HEK293T (cell line): ENCODE data around the gene ASB18.

Source experiments
- ELF4 ChIP-seq: fragments of 450-650 bp; IDR thresholded peaks from 2 replicates; pipeline ENCODE4 v1.6.1; 2017; ENCODE audit warnings: antibody characterized with exemption
- FOXA1 ChIP-seq: fragments of 450-650 bp; IDR thresholded peaks from 2 replicates; pipeline ENCODE4 v1.6.1; 2016; ENCODE audit warnings: mild to moderate bottlenecking
- SUZ12 ChIP-seq: fragments of 450-650 bp; IDR thresholded peaks from 2 replicates; pipeline ENCODE4 v1.6.1; 2016; ENCODE audit warnings: mild to moderate bottlenecking

DNA sequence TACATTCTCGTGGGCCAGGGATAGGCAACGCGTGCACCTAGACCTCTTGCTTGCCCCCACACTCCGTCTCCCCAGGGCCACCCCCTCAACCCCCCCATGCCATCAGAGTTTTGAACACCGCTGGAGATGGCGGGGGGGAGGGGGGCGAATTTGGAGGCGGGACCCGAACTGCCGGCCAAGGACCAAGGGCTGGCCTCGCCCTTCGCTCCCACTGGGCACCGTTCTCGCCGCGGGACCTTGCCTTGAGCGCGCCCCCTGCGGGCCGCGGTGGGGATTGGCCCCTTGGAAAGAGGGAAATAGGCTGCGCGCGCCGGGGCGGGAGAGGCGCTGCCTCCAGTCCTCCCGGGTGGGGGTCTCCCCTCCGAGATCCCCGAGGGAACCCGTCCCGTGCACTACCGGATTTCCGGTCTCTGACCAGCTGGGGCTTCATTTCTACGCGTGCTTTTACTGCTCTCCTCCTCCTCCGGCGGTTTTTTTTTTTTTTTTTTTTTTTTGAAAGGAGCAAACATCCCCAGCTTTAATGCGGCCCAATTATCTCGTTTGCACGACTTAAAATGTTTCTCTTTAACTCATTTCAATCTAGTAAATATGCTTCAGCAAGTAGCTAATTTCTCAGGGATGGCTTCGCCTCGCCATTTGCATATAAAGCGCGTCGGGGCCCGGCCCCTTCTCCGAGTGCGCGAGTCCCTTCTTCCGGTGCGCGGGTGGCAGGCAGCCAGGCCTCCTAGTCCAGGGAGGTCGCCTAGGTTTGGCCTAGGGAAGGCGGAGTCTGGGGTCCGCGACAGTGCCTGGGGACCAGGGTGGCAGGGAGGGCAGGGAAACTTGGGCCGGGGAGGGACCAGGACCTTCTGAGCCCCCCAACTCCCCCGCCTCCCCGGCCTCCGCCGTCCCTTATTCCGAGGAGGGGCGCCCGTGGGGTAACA lies 86.0 kb downstream of the ASB18 start:
- no peak for TF ChIP-seq FOXA1
- TF ChIP-seq ELF4 = no peak
- no peak for TF ChIP-seq SUZ12
